H1 (cell line): ENCODE measurements around the gene POLE2. TPM values are rescaled to one million over a fixed set of nuclear protein-coding genes. Genes with fewer than 3 reads are reported as not detected.

Source experiments
- BCL11A ChIP-seq, 2 experiments: IDR thresholded peaks; one replicate each; pipeline ENCODE4 v1.6.1; 2011; ENCODE audit warnings: low read depth in 2 of 2, low read length in 2 of 2, mild to moderate bottlenecking in 2 of 2
- CBX8 ChIP-seq: fragments of 300-800, 300-1000 bp; sonication (generic); IDR thresholded peaks from 2 replicates; pipeline ENCODE4 v1.7.1; 2016; ENCODE audit warnings: low read depth, low read length, borderline replicate concordance
- CHD7 ChIP-seq: fragments of 300-600 bp; sonication (generic); IDR thresholded peaks from 2 replicates; pipeline ENCODE4 v1.7.1; 2012; ENCODE audit warnings: low read length, moderate library complexity, mild to moderate bottlenecking, inconsistent platforms; ENCODE audit not compliant: insufficient replicate concordance
- GABPA ChIP-seq: IDR thresholded peaks from 2 replicates; pipeline ENCODE4 v1.6.1; 2011; ENCODE audit warnings: mild to moderate bottlenecking, low read length, moderate library complexity, borderline replicate concordance; ENCODE audit not compliant: insufficient read depth
- KDM5A ChIP-seq: fragments of 200-600 bp; IDR thresholded peaks from 2 replicates; pipeline ENCODE4 v1.7.1; 2012; ENCODE audit warnings: mild to moderate bottlenecking, low read length, inconsistent platforms, mixed read lengths
- RBBP5 ChIP-seq: IDR thresholded peaks from 2 replicates; pipeline ENCODE4 v1.7.1; 2012; ENCODE audit warnings: low read depth, mild to moderate bottlenecking, inconsistent platforms, low read length, moderate library complexity, borderline replicate concordance
- SIN3A ChIP-seq, 2 experiments: IDR thresholded peaks in 1 of 2; conservative IDR thresholded peaks in 1 of 2; 2 replicates each; pipeline ENCODE4 v1.6.1; 2011 to 2012; ENCODE audit warnings: low read length in 2 of 2, improper control_type of control experiment in 1 of 2, low read depth in 1 of 2, mild to moderate bottlenecking in 1 of 2
- TBP ChIP-seq: IDR thresholded peaks from 2 replicates; pipeline ENCODE4 v1.6.1; 2011; ENCODE audit warnings: low read depth, low read length, improper control_type of control experiment
- TCF12 ChIP-seq: IDR thresholded peaks from 2 replicates; pipeline ENCODE4 v1.6.1; 2011; ENCODE audit warnings: low read depth, mild to moderate bottlenecking, low read length
- ZNF274 ChIP-seq: IDR thresholded peaks from 2 replicates; pipeline ENCODE4 v1.7.0; 2012; ENCODE audit warnings: low read length, borderline replicate concordance; ENCODE audit errors: extremely low read depth
- polyA plus RNA-seq, 7 experiments: library from polyadenylated mRNA; depleted of rRNA in 3 of 7; stranded (reverse) in 5 of 7; unstranded in 2 of 7; fragments of >200 nt in 5 of 7; fragments of 200-250 nt in 2 of 7; gene quantifications; 1 replicate in 5 of 7; 2 replicates in 1 of 7; 4 replicates in 1 of 7; pipeline versions ENCODE4 v1.2.1 to v1.2.3, GENCODE V29; 2011 to 2013; ENCODE audit warnings: missing spikeins in 2 of 7, mixed read lengths in 2 of 7
- total RNA-seq: library from RNA; stranded (reverse); fragmentation: NEBNext Ultra II Directional; extraction: Animal tissue kit (Norgen Biotek cat#: 25700); gene quantifications from 2 replicates; pipeline ENCODE4 v1.2.1, GENCODE V29; 2021

POLE2 gene
- total and polyA plus RNA-seq, 2 of the 8 experiments (the other 6 are each of a cell fraction or from before 2014, with no cell fraction given), result 31.2 to 41.7 TPM

GRCh38 chr14:49634547-49635334 is 53.3 kb downstream of the POLE2 start, which contains the start of gene DNAAF2 (continued):
- TF ChIP-seq CHD7 (no peak), GABPA (no peak), SIN3A (conservative IDR thresholded peaks at IDR 0.05 in 1 of 2, IDR thresholded peaks at IDR 0.05 in 1 of 2; ENCODE audit: low read depth in 1 of 2, low read length in 2 of 2) (peak; percentile 31 to 76; a peak in 3 of 4 replicates), TCF12 (no peak), TBP (no peak), BCL11A (IDR thresholded peaks at IDR 0.05; ENCODE audit: low read depth in 2 of 2, low read length in 2 of 2) (no peak), KDM5A (0 out of 2 replicates have a peak, but pooled peaks have one; percentile 30), ZNF274 (no peak), CBX8 (no peak), RBBP5 (peak; percentile 62; the same call in 1 of the 2 replicates)
